HepG2 (cell line): ENCODE measurements around the gene SCP2. TPM values are rescaled to one million over a fixed set of nuclear protein-coding genes. Genes with fewer than 3 reads are reported as not detected.

Experiments
- CBX1 ChIP-seq: IDR thresholded peaks from one replicate; pipeline ENCODE4 v1.6.1; 2016; ENCODE audit warnings: antibody characterized with exemption, low read depth
- FOXO1 ChIP-seq: sonication (generic); formaldehyde crosslinking; IDR thresholded peaks from 2 replicates; pipeline ENCODE4 v1.4.0; 2020; ENCODE audit warnings: missing genetic modification reagents
- GFI1 ChIP-seq: sonication (generic); formaldehyde crosslinking; IDR thresholded peaks from 2 replicates; pipeline ENCODE4 v1.5.0; 2020; ENCODE audit warnings: missing genetic modification reagents, mild to moderate bottlenecking, borderline replicate concordance
- GTF2F1 ChIP-seq: fragments of 150-350 bp; IDR thresholded peaks from 2 replicates; pipeline ENCODE4 v1.6.1; 2014; ENCODE audit warnings: low read length
- IRX3 ChIP-seq: sonication (generic); formaldehyde crosslinking; IDR thresholded peaks from 2 replicates; pipeline ENCODE4 v1.8.1; 2023; ENCODE audit warnings: mild to moderate bottlenecking, low read depth, missing genetic modification reagents, borderline replicate concordance
- KAT2B ChIP-seq: fragments of 150-350 bp; IDR thresholded peaks from 2 replicates; pipeline ENCODE4 v1.6.1; 2014; ENCODE audit warnings: low read depth, low read length, borderline replicate concordance
- MTA3 ChIP-seq: sonication (generic); formaldehyde crosslinking; IDR thresholded peaks from 2 replicates; pipeline ENCODE4 v1.4.0; 2020; ENCODE audit warnings: missing genetic modification reagents
- NCOA1 ChIP-seq: sonication (generic); formaldehyde crosslinking; IDR thresholded peaks from 2 replicates; pipeline ENCODE4 v1.9.0; 2021; ENCODE audit warnings: missing genetic modification reagents
- NFYB ChIP-seq: sonication (generic); formaldehyde crosslinking; IDR thresholded peaks from 2 replicates; pipeline ENCODE4 v1.4.0; 2020; ENCODE audit warnings: missing genetic modification reagents
- SNAI1 ChIP-seq: sonication (generic); formaldehyde crosslinking; IDR thresholded peaks from 2 replicates; pipeline ENCODE4 v1.5.0; 2020; ENCODE audit warnings: mild to moderate bottlenecking, missing genetic modification reagents, borderline replicate concordance
- SP1 ChIP-seq, 2 experiments: fragments of 450-650 bp in 1 of 2; sonication (generic) in 1 of 2; formaldehyde crosslinking in 1 of 2; IDR thresholded peaks; 2 replicates each; pipeline versions ENCODE4 v1.4.0 to v1.6.1; 2016 to 2020; ENCODE audit warnings: missing genetic modification reagents in 1 of 2
- WIZ ChIP-seq: sonication (generic); formaldehyde crosslinking; IDR thresholded peaks from 2 replicates; pipeline ENCODE4 v1.5.1; 2020; ENCODE audit warnings: mild to moderate bottlenecking, missing genetic modification reagents
- ZNF713 ChIP-seq: sonication (generic); formaldehyde crosslinking; IDR thresholded peaks from 2 replicates; pipeline ENCODE4 v1.4.0; 2020; ENCODE audit warnings: mild to moderate bottlenecking, missing genetic modification reagents
- polyA plus RNA-seq, 8 experiments: library from polyadenylated mRNA; depleted of rRNA in 3 of 8; stranded (reverse) in 7 of 8; unstranded in 1 of 8; fragments of >200 nt; fragmentation: Illumina TruSeq in 4 of 8; extraction: Trizol in 4 of 8; gene quantifications; 2 replicates each; pipeline versions ENCODE4 v1.2.1 to v1.2.3, GENCODE V29; 2011 to 2016; ENCODE audit warnings: low read depth in 4 of 8, missing spikeins in 1 of 8, mixed read lengths in 1 of 8; ENCODE audit not compliant: insufficient read depth in 1 of 8
- total RNA-seq, 5 experiments: library from RNA; depleted of rRNA; stranded (reverse); fragments of >200 nt; fragmentation: Illumina TruSeq; extraction: Trizol; gene quantifications; 2 replicates each; pipeline ENCODE4 v1.2.3, GENCODE V29; 2016; ENCODE audit warnings: low read depth in 1 of 5
- TF ChIP-seq, protein P1 (sequence below): sonication (generic); formaldehyde crosslinking; IDR thresholded peaks from 2 replicates; pipeline ENCODE4 v1.4.0; 2020; ENCODE audit warnings: mild to moderate bottlenecking, missing genetic modification reagents
- TF ChIP-seq, protein P2 (sequence below): sonication (generic); formaldehyde crosslinking; IDR thresholded peaks from 2 replicates; pipeline ENCODE4 v1.4.0; 2020; ENCODE audit warnings: missing genetic modification reagents
- TF ChIP-seq, protein P3 (sequence below): sonication (generic); formaldehyde crosslinking; IDR thresholded peaks from 2 replicates; pipeline ENCODE4 v1.4.0; 2020; ENCODE audit warnings: missing genetic modification reagents
- TF ChIP-seq, protein P4 (sequence below): sonication (generic); formaldehyde crosslinking; IDR thresholded peaks from 2 replicates; pipeline ENCODE4 v1.5.0; 2020; ENCODE audit warnings: mild to moderate bottlenecking, missing genetic modification reagents

Gene SCP2
- total and polyA plus RNA-seq, 2 of the 13 experiments (the other 11 are each of a cell fraction or from before 2014, with no cell fraction given) = 59.0 to 133 TPM

DNA sequence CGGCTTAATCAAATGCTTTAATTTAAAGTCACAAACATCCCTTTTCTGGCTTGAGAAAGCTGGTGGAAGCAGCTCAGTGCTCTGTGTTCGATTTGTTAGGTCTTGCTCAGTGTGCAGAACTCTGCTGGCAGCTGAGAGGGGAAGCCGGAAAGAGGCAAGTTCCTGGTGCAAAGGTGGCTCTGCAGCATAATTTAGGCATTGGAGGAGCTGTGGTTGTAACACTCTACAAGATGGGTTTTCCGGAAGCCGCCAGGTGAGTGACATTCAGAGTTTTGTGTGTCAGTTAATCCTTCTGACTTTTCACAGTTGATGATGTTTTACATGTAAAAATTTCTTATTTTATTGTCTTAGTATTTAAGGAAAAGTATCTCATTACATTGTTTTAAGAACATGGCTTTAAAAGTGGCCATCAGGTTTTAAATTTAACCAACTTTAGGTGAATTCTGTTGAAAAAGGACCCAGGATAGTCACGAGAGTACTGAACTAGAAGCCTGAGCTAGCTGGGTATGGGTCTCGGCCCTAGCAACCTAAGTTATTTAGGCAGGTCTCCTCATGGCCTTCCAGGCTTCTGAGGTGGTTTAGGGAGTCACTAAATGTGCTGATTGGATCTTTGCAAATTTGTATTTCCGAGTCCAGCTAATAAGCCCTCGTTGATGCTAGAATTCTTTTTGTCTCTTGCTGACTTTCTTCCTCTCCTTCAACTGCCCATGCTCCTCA lies 87.9 kb downstream of the SCP2 start (continued):
- TF ChIP-seq, protein P1, sequence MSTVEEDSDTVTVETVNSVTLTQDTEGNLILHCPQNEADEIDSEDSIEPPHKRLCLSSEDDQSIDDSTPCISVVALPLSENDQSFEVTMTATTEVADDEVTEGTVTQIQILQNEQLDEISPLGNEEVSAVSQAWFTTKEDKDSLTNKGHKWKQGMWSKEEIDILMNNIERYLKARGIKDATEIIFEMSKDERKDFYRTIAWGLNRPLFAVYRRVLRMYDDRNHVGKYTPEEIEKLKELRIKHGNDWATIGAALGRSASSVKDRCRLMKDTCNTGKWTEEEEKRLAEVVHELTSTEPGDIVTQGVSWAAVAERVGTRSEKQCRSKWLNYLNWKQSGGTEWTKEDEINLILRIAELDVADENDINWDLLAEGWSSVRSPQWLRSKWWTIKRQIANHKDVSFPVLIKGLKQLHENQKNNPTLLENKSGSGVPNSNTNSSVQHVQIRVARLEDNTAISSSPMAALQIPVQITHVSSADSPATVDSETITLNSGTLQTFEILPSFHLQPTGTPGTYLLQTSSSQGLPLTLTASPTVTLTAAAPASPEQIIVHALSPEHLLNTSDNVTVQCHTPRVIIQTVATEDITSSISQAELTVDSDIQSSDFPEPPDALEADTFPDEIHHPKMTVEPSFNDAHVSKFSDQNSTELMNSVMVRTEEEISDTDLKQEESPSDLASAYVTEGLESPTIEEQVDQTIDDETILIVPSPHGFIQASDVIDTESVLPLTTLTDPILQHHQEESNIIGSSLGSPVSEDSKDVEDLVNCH = no peak
- TF ChIP-seq FOXO1 (CRISPR knock-in tag) (peak; percentile 41; the same call in 1 of the 2 replicates), KAT2B (no peak), MTA3 (CRISPR knock-in tag) (no peak), SP1 (IDR thresholded peaks at IDR 0.05) (no peak), SP1 (CRISPR knock-in tag; IDR thresholded peaks at IDR 0.05) (peak; percentile 32; the same call in 1 of the 2 replicates), ZNF713 (CRISPR knock-in tag) (no peak), CBX1 (no peak), NCOA1 (CRISPR knock-in tag) (no peak), WIZ (CRISPR knock-in tag) (no peak), IRX3 (CRISPR knock-in tag) (no peak), GFI1 (CRISPR knock-in tag) (no peak), NFYB (CRISPR knock-in tag) (peak; percentile 44), SNAI1 (CRISPR knock-in tag) (no peak), GTF2F1 (no peak)
- TF ChIP-seq, protein P2, sequence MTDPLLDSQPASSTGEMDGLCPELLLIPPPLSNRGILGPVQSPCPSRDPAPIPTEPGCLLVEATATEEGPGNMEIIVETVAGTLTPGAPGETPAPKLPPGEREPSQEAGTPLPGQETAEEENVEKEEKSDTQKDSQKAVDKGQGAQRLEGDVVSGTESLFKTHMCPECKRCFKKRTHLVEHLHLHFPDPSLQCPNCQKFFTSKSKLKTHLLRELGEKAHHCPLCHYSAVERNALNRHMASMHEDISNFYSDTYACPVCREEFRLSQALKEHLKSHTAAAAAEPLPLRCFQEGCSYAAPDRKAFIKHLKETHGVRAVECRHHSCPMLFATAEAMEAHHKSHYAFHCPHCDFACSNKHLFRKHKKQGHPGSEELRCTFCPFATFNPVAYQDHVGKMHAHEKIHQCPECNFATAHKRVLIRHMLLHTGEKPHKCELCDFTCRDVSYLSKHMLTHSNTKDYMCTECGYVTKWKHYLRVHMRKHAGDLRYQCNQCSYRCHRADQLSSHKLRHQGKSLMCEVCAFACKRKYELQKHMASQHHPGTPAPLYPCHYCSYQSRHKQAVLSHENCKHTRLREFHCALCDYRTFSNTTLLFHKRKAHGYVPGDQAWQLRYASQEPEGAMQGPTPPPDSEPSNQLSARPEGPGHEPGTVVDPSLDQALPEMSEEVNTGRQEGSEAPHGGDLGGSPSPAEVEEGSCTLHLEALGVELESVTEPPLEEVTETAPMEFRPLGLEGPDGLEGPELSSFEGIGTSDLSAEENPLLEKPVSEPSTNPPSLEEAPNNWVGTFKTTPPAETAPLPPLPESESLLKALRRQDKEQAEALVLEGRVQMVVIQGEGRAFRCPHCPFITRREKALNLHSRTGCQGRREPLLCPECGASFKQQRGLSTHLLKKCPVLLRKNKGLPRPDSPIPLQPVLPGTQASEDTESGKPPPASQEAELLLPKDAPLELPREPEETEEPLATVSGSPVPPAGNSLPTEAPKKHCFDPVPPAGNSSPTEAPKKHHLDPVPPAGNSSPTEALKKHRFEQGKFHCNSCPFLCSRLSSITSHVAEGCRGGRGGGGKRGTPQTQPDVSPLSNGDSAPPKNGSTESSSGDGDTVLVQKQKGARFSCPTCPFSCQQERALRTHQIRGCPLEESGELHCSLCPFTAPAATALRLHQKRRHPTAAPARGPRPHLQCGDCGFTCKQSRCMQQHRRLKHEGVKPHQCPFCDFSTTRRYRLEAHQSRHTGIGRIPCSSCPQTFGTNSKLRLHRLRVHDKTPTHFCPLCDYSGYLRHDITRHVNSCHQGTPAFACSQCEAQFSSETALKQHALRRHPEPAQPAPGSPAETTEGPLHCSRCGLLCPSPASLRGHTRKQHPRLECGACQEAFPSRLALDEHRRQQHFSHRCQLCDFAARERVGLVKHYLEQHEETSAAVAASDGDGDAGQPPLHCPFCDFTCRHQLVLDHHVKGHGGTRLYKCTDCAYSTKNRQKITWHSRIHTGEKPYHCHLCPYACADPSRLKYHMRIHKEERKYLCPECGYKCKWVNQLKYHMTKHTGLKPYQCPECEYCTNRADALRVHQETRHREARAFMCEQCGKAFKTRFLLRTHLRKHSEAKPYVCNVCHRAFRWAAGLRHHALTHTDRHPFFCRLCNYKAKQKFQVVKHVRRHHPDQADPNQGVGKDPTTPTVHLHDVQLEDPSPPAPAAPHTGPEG (CRISPR knock-in tag) = no peak
- TF ChIP-seq, protein P3, sequence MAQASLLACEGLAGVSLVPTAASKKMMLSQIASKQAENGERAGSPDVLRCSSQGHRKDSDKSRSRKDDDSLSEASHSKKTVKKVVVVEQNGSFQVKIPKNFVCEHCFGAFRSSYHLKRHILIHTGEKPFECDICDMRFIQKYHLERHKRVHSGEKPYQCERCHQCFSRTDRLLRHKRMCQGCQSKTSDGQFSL (CRISPR knock-in tag) = no peak
- TF ChIP-seq, protein P4, sequence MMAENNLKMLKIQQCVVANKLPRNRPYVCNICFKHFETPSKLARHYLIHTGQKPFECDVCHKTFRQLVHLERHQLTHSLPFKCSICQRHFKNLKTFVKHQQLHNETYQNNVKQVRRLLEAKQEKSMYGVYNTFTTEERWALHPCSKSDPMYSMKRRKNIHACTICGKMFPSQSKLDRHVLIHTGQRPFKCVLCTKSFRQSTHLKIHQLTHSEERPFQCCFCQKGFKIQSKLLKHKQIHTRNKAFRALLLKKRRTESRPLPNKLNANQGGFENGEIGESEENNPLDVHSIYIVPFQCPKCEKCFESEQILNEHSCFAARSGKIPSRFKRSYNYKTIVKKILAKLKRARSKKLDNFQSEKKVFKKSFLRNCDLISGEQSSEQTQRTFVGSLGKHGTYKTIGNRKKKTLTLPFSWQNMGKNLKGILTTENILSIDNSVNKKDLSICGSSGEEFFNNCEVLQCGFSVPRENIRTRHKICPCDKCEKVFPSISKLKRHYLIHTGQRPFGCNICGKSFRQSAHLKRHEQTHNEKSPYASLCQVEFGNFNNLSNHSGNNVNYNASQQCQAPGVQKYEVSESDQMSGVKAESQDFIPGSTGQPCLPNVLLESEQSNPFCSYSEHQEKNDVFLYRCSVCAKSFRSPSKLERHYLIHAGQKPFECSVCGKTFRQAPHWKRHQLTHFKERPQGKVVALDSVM (CRISPR knock-in tag) = no peak
